ENCODE data around the gene PCSK5.

PCSK5 gene

GRCh38 chr9:75918154-75918553 lies 27.7 kb downstream of the PCSK5 start:
- Histone ChIP-seq H3K9me3 (ENCODE audit: control insufficient read depth, insufficient read depth, low read length) (no peaks in the 10 kb centered on the region), H3K4me3 (ENCODE audit: low read length) (no peak overlapping the region), H3K4me1 (ENCODE audit: control insufficient read depth, insufficient read depth, low read length) (peaks cover 2% of the 10 kb centered on the region; the same call in 1 of the 2 replicates), H3K27me3 (ENCODE audit: control insufficient read depth, insufficient read depth, low read length) (no peaks in the 10 kb centered on the region), H3K36me3 (ENCODE audit: control insufficient read depth, insufficient read depth, low read length) (no peaks in the 10 kb centered on the region), H3K27ac (ENCODE audit: low read length) (no peak overlapping the region)
- WGBS (ENCODE audit: insufficient coverage, insufficient read length) = no CpG with 5 or more reads among the region's 3 CpGs
- no peak for DNase-seq (ENCODE audit: low read depth, low spot score)

DNA sequence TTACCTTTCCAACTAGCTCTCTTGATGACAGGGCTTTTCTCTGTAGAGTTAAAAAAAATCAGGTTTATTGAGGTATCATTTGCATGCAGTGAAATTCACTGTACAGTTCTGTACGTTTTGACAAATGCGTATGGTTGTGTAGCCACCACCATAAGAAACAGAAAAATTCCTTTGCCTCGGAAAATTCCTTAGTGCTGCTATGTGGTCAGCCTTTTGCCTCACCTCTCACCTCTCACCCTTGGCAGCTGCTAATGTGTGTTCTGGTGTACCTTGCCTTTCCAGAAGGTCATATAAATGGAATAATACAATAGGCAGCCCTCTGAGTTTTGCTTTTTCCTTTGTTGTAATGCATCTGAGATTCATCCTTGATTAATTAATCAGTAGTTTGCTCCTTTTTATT lies 28.4 kb downstream of the PCSK5 start:
- Histone ChIP-seq H3K4me3 (ENCODE audit: low read length) (no peak overlapping the region), H3K9me3 (ENCODE audit: control insufficient read depth, insufficient read depth, low read length) (no peaks in the 10 kb centered on the region), H3K36me3 (ENCODE audit: control insufficient read depth, insufficient read depth, low read length) (no peaks in the 10 kb centered on the region), H3K4me1 (ENCODE audit: control insufficient read depth, insufficient read depth, low read length) (peaks cover 2% of the 10 kb centered on the region; the same call in 1 of the 2 replicates), H3K27ac (ENCODE audit: low read length) (no peak overlapping the region), H3K27me3 (ENCODE audit: control insufficient read depth, insufficient read depth, low read length) (no peaks in the 10 kb centered on the region)
- no CpG with 5 or more reads among the region's 3 CpGs for WGBS (ENCODE audit: insufficient coverage, insufficient read length)
- no peak for DNase-seq (ENCODE audit: low read depth, low spot score)

GRCh38 chr9:75921391-75922127 lies 31.1 kb downstream of the PCSK5 start:
- H3K36me3 ChIP-seq (ENCODE audit: control insufficient read depth, insufficient read depth, low read length) = no peaks in the 10 kb centered on the region
- WGBS (ENCODE audit: insufficient coverage, insufficient read length) = no CpG with 5 or more reads among the region's 5 CpGs
- no peak overlapping the region for H3K27ac ChIP-seq (ENCODE audit: low read length)
- no peak for DNase-seq (ENCODE audit: low read depth, low spot score)
- H3K27me3 ChIP-seq (ENCODE audit: control insufficient read depth, insufficient read depth, low read length) = no peaks in the 10 kb centered on the region
- no peaks in the 10 kb centered on the region for H3K9me3 ChIP-seq (ENCODE audit: control insufficient read depth, insufficient read depth, low read length)
- no peak overlapping the region for H3K4me3 ChIP-seq (ENCODE audit: low read length)
- H3K4me1 ChIP-seq (ENCODE audit: control insufficient read depth, insufficient read depth, low read length) = peaks cover 2% of the 10 kb centered on the region

DNA sequence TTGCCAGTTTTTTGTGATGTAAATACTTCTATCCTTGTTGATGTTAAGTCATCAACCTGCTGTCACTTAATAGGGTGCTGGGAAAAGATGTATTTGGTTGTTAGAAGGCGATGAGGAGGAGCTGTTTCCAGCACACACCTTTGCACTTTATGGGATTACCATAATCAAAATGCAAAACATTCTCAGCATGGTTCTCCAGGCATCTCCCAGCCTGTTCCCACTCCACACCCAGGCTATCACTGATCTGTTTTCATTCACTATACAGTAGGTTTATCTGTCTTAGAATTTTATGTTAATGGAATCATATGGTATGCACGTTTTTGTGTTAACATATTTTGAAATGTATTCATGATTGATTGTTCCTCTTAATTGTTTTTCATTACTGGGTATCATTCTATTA lies 35.9 kb downstream of the PCSK5 start:
- H3K4me3 ChIP-seq (ENCODE audit: low read length) = no peak overlapping the region
- no peak overlapping the region for H3K27ac ChIP-seq (ENCODE audit: low read length)
- H3K9me3 ChIP-seq (ENCODE audit: control insufficient read depth, insufficient read depth, low read length) = no peaks in the 10 kb centered on the region
- no CpG with 5 or more reads among the region's 2 CpGs for WGBS (ENCODE audit: insufficient coverage, insufficient read length)
- H3K27me3 ChIP-seq (ENCODE audit: control insufficient read depth, insufficient read depth, low read length) = no peaks in the 10 kb centered on the region
- no peak for DNase-seq (ENCODE audit: low read depth, low spot score)
- peaks cover 7% of the 10 kb centered on the region for H3K4me1 ChIP-seq (ENCODE audit: control insufficient read depth, insufficient read depth, low read length)
- H3K36me3 ChIP-seq (ENCODE audit: control insufficient read depth, insufficient read depth, low read length) = no peaks in the 10 kb centered on the region

DNA sequence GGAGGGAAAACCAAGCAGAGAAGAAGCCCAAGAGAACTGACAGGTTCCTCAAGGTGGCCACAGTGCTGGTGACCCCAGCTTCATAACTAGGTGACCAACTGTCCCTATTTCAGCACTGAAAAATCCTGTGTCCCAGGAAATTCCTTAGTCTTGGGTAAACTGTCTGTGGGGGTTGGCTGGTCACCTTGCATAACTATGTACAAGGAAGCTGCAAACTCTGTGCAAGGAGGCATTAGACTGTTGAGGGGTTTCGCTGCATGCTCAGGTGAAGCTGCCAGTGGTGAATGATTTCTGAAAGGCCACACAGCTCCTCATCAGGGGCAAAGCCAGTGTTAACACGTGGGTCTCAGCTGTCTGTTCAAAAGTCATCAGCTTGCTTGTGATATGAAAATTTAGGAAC lies 36.9 kb downstream of the PCSK5 start:
- DNase-seq (ENCODE audit: low read depth, low spot score) = no peak
- H3K36me3 ChIP-seq (ENCODE audit: control insufficient read depth, insufficient read depth, low read length) = no peaks in the 10 kb centered on the region
- no CpG with 5 or more reads among the region's 2 CpGs for WGBS (ENCODE audit: insufficient coverage, insufficient read length)
- peaks cover 8% of the 10 kb centered on the region for H3K4me1 ChIP-seq (ENCODE audit: control insufficient read depth, insufficient read depth, low read length)
- H3K9me3 ChIP-seq (ENCODE audit: control insufficient read depth, insufficient read depth, low read length) = no peaks in the 10 kb centered on the region
- H3K27ac ChIP-seq (ENCODE audit: low read length) = no peak overlapping the region
- H3K27me3 ChIP-seq (ENCODE audit: control insufficient read depth, insufficient read depth, low read length) = no peaks in the 10 kb centered on the region
- no peak overlapping the region for H3K4me3 ChIP-seq (ENCODE audit: low read length)

- H3K27me3 ChIP-seq (ENCODE audit: control insufficient read depth, insufficient read depth, low read length) = no peaks in the 10 kb centered on the region
- H3K27ac ChIP-seq (ENCODE audit: low read length) = no peak overlapping the region
- no peak overlapping the region for H3K4me3 ChIP-seq (ENCODE audit: low read length)
- peaks cover 8% of the 10 kb centered on the region for H3K4me1 ChIP-seq (ENCODE audit: control insufficient read depth, insufficient read depth, low read length)
- no peaks in the 10 kb centered on the region for H3K36me3 ChIP-seq (ENCODE audit: control insufficient read depth, insufficient read depth, low read length)
- DNase-seq (ENCODE audit: low read depth, low spot score) = no peak
- H3K9me3 ChIP-seq (ENCODE audit: control insufficient read depth, insufficient read depth, low read length) = no peaks in the 10 kb centered on the region
- no CpG with 5 or more reads among the region's 4 CpGs for WGBS (ENCODE audit: insufficient coverage, insufficient read length)
Measured at GRCh38 chr9:75930190-75930589, 39.7 kb downstream of the PCSK5 start.

DNA sequence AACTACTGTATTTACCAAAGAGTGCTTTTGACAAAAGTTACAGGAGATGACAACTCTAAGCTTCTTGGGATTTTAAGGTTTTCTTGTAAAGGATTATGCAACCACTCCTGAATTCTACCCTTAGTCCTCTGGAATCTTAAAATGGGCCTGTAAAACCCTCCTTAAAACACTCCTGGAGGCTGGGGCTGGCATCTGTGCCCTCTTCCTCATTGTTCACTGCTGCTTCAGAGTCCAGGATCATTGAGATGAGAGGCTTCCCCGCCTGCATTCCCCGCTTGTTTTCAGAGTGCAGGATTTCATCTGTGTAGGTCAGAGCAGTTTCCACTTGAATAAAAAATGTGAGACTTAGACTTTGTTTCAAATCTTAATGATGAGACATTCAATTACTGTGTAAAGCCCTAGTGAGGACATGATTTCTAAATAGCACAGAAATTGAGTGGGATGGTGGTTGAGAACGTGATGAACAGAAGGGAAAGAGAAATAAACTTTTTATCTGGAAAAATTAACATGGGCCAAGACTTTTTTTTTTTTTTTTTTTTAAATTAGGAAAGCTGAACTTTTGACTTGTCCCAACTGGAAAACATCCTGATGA lies 40.4 kb downstream of the PCSK5 start:
- no peaks in the 10 kb centered on the region for H3K36me3 ChIP-seq (ENCODE audit: control insufficient read depth, insufficient read depth, low read length)
- H3K9me3 ChIP-seq (ENCODE audit: control insufficient read depth, insufficient read depth, low read length) = no peaks in the 10 kb centered on the region
- no peak overlapping the region for H3K27ac ChIP-seq (ENCODE audit: low read length)
- no peak for DNase-seq (ENCODE audit: low read depth, low spot score)
- no CpG with 5 or more reads among the region's 3 CpGs for WGBS (ENCODE audit: insufficient coverage, insufficient read length)
- H3K4me3 ChIP-seq (ENCODE audit: low read length) = no peak overlapping the region
- H3K4me1 ChIP-seq (ENCODE audit: control insufficient read depth, insufficient read depth, low read length) = peaks cover 8% of the 10 kb centered on the region
- no peaks in the 10 kb centered on the region for H3K27me3 ChIP-seq (ENCODE audit: control insufficient read depth, insufficient read depth, low read length)

DNA sequence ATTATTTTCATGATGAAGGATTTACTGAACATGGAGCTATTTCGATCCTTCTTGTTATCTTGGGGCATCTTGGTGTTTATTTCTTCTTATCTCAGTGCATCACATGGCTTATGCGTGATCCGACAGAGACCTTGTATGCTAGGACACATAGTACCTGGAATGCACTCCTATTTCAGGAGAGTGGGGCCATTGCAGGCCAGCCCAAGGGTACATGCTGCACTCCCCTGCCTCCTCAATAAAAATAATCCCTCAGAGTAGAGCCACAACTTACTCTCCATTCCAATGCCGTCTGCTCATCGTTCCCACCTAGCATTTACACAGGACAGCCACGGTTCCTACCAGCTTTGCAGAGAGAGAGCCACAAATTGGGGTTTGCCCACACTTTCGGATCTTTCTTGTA lies 43.5 kb downstream of the PCSK5 start:
- no peaks in the 10 kb centered on the region for H3K9me3 ChIP-seq (ENCODE audit: control insufficient read depth, insufficient read depth, low read length)
- H3K4me1 ChIP-seq (ENCODE audit: control insufficient read depth, insufficient read depth, low read length) = peaks cover 2% of the 10 kb centered on the region; the same call in 1 of the 2 replicates

GRCh38 chr9:75935591-75935990 lies 45.1 kb downstream of the PCSK5 start:
- Histone ChIP-seq H3K27ac (ENCODE audit: low read length) (no peak overlapping the region), H3K36me3 (ENCODE audit: control insufficient read depth, insufficient read depth, low read length) (no peaks in the 10 kb centered on the region), H3K27me3 (ENCODE audit: control insufficient read depth, insufficient read depth, low read length) (no peaks in the 10 kb centered on the region), H3K4me3 (ENCODE audit: low read length) (no peak overlapping the region), H3K9me3 (ENCODE audit: control insufficient read depth, insufficient read depth, low read length) (no peaks in the 10 kb centered on the region), H3K4me1 (ENCODE audit: control insufficient read depth, insufficient read depth, low read length) (peaks cover 2% of the 10 kb centered on the region; the same call in 1 of the 2 replicates)
- no CpG with 5 or more reads among the region's 2 CpGs for WGBS (ENCODE audit: insufficient coverage, insufficient read length)
- no peak for DNase-seq (ENCODE audit: low read depth, low spot score)

More for the DNA sequence above, 43.5 kb downstream of the PCSK5 start:
- Histone ChIP-seq H3K27ac (ENCODE audit: low read length) (no peak overlapping the region), H3K27me3 (ENCODE audit: control insufficient read depth, insufficient read depth, low read length) (no peaks in the 10 kb centered on the region), H3K4me3 (ENCODE audit: low read length) (no peak overlapping the region), H3K36me3 (ENCODE audit: control insufficient read depth, insufficient read depth, low read length) (no peaks in the 10 kb centered on the region)
- no CpG with 5 or more reads among the region's 7 CpGs for WGBS (ENCODE audit: insufficient coverage, insufficient read length)
- no peak for DNase-seq (ENCODE audit: low read depth, low spot score)

DNA sequence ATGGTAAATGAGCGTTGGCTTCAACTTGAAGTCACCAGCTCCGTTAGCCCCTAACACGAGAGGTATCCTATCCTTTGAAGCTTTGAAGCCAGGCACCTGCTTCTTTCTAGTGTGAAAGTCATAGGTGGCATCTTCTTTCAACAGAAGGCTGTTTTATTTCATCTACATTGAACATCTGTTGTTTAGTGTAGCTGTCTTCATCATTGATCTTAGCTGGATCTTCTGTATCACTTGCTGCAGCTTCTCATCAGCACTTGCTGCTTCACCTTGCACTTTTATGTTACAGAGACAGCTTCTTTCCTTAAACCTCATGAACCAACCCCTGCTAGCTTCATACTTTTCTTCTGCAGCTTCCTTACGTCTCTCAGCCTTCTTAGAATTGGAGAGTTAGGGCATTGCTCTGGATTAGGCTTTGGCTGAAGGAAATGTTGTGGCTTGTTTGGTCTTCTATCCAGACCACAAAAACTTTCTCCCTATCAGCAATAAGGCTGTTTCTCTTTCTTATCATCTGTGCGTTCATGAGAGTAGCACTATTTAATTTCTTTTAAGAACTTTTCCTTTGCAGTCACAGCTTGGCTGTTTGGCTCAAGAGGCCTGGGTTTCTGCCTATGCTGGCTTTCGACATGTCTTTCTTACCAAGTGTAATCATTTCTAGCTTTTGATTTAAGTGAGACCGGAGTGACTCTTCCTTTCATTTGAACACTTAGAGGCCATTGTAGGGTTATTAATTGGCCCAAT lies 47.2 kb downstream of the PCSK5 start:
- no peak overlapping the region for H3K27ac ChIP-seq (ENCODE audit: low read length)
- WGBS (ENCODE audit: insufficient coverage, insufficient read length) = no CpG with 5 or more reads among the region's 7 CpGs
- H3K27me3 ChIP-seq (ENCODE audit: control insufficient read depth, insufficient read depth, low read length) = no peaks in the 10 kb centered on the region
- H3K4me3 ChIP-seq (ENCODE audit: low read length) = no peak overlapping the region
- no peak for DNase-seq (ENCODE audit: low read depth, low spot score)
- no peaks in the 10 kb centered on the region for H3K4me1 ChIP-seq (ENCODE audit: control insufficient read depth, insufficient read depth, low read length)
- no peaks in the 10 kb centered on the region for H3K9me3 ChIP-seq (ENCODE audit: control insufficient read depth, insufficient read depth, low read length)
- no peaks in the 10 kb centered on the region for H3K36me3 ChIP-seq (ENCODE audit: control insufficient read depth, insufficient read depth, low read length)

Measured in iPS DF 6.9 (cell line).